D721Med (cell line): Measurements from ENCODE around the gene TLR2.
A peak's percentile ranks its signal among the peaks of the same experiment; 100 is the strongest.

Experiments
- DNase-seq: peaks from one replicate; pipeline ENCODE4 v3.0.0; 2011; ENCODE audit warnings: low spot score; ENCODE audit not compliant: insufficient read length
- FAIRE-seq: peaks from 2 replicates; lab custom pipeline; 2011; peaks lifted over from hg19 to GRCh38; lab: Jason Lieb, UNC
- TF ChIP-seq, protein P1 (sequence below): IDR thresholded peaks from 2 replicates; pipeline ENCODE4 v1.5.1; 2012; ENCODE audit warnings: mild to moderate bottlenecking, control low read depth; ENCODE audit not compliant: insufficient read depth; ENCODE audit errors: missing control alignments

The TLR2 gene

DNA sequence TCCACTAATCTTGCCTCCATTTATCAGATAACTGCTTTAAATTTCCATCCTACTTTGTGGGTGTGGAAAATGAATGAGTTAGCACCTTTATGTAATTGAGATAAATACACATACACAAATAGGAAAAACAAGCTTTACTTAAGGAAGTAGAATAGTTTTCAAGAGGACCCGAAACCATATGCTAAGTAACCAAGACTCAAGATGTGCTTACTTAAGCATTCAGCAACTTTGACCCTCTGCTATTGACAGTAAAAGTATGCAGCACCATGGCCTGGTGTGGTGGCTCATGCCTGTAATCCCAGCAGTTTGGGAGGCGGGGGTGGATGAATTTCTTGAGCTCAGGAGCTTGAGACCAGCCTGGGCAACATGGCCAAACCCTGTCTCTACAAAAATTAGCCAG lies 45.8 kb downstream of the TLR2 start:
- no peak for DNase-seq
- TF ChIP-seq, protein P1, sequence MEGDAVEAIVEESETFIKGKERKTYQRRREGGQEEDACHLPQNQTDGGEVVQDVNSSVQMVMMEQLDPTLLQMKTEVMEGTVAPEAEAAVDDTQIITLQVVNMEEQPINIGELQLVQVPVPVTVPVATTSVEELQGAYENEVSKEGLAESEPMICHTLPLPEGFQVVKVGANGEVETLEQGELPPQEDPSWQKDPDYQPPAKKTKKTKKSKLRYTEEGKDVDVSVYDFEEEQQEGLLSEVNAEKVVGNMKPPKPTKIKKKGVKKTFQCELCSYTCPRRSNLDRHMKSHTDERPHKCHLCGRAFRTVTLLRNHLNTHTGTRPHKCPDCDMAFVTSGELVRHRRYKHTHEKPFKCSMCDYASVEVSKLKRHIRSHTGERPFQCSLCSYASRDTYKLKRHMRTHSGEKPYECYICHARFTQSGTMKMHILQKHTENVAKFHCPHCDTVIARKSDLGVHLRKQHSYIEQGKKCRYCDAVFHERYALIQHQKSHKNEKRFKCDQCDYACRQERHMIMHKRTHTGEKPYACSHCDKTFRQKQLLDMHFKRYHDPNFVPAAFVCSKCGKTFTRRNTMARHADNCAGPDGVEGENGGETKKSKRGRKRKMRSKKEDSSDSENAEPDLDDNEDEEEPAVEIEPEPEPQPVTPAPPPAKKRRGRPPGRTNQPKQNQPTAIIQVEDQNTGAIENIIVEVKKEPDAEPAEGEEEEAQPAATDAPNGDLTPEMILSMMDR, result no peak

GRCh38 chr4:153731239-153731638 lies 47.2 kb downstream of the TLR2 start:
- DNase-seq, result no peak
- FAIRE-seq, result no peak
- TF ChIP-seq, protein P1, result no peak

More for the DNA sequence above, 45.8 kb downstream of the TLR2 start:
- no peak for FAIRE-seq

DNA sequence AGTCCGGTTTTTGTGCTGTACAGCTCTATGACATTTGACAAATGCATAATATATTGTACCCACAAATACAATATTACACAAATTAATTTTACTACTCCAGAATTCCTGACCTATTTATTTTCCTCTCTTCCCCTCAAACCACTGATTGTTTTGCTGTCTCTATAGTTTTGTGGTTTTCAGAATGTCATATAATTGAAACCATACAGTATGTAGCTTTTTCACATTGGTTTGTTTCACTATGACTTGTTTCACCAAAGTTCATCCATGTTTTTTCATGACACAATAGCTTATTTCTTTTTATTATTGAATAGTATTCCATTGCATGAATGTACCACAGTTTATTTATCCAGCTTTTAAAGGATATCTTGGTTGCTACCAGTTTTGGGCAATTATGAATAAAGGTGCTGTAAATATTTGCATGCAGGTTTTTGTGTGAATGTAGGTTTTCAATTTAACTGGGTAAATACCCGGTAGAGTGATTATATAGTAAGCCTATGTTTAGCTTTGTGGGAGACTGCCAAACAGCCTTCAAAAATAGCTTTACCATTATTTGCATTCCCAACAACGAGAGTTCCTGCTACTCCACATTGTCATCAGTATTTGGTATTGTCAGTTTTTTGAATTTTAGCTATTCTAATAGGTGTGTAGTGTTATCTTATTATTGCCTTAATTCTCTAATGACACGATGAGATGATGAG lies 49.8 kb downstream of the TLR2 start:
- TF ChIP-seq, protein P1, result no peak
- FAIRE-seq (no peak), DNase-seq (no peak)

DNA sequence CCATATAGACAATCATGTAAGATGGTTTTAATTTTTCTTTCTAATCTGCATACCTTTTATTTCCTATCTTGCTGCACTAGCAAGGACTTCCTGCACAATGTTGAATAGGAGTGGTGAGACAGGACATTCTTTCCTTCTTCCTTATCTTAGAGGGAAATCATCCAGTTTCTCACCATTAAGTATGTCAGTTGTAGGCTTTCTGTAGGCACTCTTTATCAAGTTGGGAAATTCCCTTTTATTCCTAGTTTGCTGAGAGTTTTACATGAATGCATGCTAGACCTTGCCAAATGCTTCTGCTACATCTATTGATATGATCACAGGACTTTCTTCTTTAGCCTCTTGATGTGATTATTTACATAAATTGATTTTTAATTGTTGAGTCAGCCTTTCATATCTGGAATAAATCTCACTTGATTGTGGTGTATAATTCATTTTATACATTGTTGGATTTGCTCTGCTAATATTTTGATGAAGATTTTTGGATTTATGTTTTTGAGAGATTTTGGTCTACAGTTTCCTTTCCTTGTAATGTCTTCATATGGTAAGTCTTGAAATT lies 51.9 kb downstream of the TLR2 start:
- TF ChIP-seq, protein P1, result no peak
- FAIRE-seq, result peak; percentile 29
- no peak for DNase-seq

DNA sequence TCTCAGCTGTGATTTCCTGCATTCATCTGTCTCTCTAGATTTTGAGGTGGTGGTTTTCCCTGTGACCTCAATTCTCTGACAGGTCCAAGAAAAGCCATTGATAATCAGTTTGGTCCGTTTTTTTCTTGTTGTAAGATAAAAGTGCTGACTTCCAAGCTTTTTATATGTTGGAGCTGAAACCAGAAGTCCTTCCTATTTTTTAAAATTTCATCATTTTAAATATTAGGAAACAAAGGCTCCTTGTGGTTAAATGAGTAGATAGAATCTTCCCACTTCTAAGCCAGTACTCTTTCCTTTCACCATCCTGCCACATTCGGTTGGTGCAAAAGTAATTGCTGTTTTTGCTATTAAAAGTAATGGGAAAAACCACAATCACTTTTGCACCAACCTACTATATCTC lies 57.5 kb downstream of the TLR2 start:
- FAIRE-seq (no peak), DNase-seq (no peak)
- TF ChIP-seq, protein P1, result no peak

DNA sequence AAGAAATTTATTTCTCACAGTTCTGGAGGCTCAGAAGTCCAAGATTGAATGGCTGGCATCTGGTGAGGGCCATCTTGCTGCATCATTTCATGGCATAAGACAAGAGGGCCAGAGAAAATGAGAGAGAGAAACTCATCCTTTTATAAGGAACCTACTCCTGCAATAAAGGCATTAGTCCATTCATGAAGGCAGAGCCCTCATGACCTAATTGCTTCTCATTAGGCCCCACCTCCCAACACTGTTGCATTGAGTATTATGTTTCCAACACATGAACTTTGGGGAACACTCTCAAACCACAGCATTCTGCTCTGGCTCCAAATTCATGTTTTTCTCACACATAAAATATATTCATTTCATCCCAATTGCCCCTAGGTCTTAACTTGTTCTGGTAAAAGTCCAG lies 61.6 kb downstream of the TLR2 start:
- DNase-seq (no peak), FAIRE-seq (no peak)
- TF ChIP-seq, protein P1, result no peak

DNA sequence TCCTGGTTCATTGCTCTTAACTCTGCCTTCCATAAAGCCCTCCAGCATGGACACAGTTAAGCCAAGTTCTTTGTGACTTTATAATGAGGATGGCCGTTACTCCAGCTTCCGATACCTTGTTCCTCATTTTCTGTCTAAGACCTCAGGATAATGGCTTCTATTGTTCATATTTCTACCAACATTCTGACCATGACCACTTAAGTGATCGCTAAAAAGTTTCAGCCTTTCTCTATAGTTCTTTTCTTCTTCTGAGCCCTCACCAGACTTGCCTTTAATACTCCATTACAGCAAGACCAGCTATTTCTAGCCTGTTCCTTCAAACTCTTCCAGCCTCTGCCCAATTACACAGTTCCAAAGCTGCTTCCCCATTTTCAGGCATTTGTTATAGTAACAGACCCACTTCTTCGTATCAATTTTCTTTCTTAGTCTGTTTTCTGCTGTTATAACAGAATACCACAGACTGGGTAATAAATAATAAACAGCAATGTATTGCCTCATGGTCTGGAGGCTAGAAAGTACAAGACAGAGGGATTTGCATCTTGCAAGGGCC lies 63.4 kb downstream of the TLR2 start:
- FAIRE-seq, result no peak
- TF ChIP-seq, protein P1, result no peak
- no peak for DNase-seq
